Measurements from ENCODE around the gene PKNOX2.

PKNOX2 gene

DNA sequence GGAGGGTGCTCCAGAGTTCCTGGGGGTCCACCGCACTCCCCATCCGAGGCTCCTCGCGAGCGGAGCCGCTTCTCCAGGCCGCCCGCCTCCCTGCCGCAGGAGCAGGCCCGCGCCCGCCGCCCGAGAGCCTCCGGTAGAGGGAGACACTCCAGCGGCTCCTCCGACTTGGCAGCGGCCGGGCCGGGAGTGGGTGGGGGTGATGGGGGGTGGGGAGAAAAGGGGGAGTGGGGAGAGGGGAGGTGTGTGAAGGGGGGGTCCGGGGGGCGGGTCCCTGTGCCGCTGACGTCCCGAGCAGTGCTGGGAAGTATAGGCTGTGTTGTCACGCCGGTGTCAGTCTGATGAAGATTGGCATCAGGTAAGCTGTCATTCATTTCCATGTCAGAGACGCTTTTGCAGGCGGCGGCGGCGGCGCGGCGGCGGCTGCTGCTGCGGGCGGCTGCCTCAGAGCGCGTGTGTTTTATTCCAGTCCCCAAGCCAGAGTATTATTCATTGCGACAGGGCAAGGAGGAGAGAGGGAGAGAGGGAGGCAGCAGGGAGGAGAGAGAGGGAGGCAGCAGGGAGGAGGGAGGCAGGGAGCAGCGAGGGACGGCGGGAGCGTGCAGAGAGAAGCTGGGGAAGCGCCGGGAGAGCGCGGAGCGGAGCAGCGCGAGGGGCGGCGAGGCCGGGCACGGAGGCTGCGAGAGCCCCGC lies at the start of gene PKNOX2:
Gene PKNOX2 (plus strand): TSS at position 330 of the 689 bp plus-strand sequence. CDS start 186,555 bp downstream, outside the sequence.
- DNase-seq (ENCODE audit: low read depth): no peak

DNA sequence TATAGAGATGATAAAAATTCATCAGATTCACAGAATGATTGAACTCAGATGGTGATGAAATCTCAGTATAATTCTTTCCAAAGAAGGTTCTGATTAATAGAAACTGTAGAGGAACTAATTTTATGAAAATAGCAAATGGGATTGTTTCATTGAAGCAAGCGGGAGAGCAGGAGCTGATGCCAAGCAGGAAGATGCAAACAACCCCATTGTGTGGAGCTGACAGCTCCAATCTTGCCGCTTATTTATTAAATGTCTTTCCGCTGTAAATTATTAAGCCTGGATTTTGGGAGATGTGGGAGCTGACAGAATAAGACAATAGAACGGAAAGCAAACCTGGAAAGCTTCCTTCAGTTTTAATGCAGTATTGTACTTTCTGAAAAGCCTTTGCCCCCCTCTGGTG lies 47.1 kb upstream of the PKNOX2 start:
- no peak for DNase-seq (ENCODE audit: low read depth)

- DNase-seq (ENCODE audit: low read depth): no peak
Observed at GRCh38 chr11:125123194-125123946, 41.2 kb upstream of the PKNOX2 start.

- no peak for DNase-seq (ENCODE audit: low read depth)
Observed at GRCh38 chr11:125123947-125124617, 40.5 kb upstream of the PKNOX2 start.

- DNase-seq (ENCODE audit: low read depth): no peak
Observed at GRCh38 chr11:125124618-125124992, 39.9 kb upstream of the PKNOX2 start.

DNA sequence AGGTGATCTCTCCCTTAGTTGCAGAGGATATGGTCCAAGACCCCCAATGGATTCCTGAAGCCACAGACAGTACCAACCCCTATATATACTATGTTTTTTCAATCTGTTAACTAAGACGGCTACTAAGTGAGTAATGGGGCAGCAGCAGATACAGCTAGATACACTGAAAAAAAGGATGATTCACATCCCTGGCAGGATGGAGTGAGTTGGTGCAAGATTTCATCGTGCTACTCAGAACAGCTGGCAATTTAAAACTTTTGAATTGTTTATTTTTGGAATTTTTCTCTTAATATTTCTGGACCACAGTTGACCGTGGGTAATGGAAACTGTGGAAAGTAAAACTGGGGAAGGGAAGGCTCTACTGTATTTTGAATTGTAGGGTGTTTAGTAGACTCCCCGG lies 36.1 kb upstream of the PKNOX2 start:
- DNase-seq (ENCODE audit: low read depth): no peak

- DNase-seq (ENCODE audit: low read depth): no peak
Observed at GRCh38 chr11:125129316-125129993, 35.1 kb upstream of the PKNOX2 start.

GRCh38 chr11:125132071-125132470 lies 32.5 kb upstream of the PKNOX2 start:
- no peak for DNase-seq (ENCODE audit: low read depth)

DNA sequence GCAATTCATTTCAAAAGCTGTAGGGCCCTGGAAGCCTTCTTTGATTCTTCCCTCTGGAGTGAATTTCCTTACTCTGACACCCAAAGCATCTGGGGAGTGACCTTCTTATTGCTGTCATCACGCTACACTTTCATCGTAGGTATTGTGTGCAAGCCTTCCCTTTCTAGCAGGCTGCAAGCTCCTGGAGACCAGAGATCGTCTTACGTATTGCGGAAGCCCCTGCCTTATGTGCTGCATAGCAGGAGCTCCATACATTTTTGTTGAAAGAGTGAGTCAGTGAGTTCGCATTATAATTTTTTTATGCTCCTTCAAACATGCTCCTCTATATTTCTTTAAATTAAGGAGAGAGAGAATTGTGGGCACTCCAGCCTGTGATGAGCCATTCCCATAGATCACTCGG lies 32.0 kb upstream of the PKNOX2 start:
- DNase-seq (ENCODE audit: low read depth): no peak

GRCh38 chr11:125136001-125136400 lies 28.6 kb upstream of the PKNOX2 start:
- no peak for DNase-seq (ENCODE audit: low read depth)

DNA sequence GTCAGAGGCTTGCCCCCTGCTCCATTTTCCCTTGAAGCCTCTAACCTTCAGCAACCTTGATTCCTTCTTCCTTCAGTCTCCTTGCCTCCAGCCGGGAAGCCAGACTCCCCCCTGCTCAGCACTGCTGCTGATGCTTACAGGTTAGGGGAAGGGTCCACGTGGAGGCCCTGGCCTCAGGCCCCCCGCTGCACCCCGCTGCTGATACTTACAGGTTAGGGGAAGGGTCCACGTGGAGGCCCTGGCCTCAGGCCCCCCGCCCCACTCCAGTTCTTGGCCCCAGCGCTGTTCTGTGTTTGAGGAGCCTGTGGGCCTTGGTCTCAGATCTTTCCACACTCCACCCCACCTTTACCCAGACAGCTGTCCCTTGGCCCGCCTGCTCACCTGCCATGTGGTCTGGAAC lies 25.6 kb upstream of the PKNOX2 start:
- no peak for DNase-seq (ENCODE audit: low read depth)

DNA sequence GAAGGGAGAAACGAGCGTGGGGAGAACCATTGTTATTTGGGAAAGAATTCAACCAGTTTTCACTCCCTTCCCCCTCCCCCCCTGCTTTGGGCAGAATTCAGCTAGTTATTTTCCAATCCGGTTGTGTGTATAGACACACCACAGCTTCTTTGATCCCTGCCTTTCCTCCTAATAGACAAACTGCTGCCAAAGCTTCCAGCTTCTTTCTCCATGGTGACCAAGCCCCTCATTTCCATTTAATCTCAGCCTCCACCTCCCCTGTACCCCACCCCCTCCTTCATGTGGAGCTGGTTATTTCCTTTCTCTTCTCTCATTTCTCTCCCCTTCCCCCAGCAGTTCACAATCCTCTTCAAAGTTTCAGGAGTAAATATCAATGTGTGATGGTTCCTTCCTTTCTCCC lies 24.8 kb upstream of the PKNOX2 start:
- no peak for DNase-seq (ENCODE audit: low read depth)

- no peak for DNase-seq (ENCODE audit: low read depth)
Observed at GRCh38 chr11:125140233-125140632, 24.3 kb upstream of the PKNOX2 start.

DNA sequence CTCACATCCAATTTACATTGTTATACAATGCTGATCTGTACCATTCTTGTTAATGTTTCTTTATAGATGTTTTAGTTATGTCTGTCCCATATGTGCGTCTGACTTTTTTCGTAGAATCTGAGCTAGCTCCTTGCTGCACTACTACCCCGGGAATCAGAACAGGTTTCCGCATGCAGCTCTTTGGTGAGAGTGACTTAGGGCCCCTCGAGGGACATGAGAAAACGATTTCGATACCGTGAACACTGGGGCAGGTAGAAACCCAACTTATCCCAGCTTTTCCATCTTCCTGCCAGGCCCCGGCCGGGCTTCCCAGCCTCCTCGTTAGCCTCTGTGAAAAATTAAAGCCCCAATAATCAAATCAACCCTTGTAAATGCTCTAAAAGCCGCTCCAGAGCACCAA lies 23.4 kb upstream of the PKNOX2 start:
- DNase-seq (ENCODE audit: low read depth): no peak

DNA sequence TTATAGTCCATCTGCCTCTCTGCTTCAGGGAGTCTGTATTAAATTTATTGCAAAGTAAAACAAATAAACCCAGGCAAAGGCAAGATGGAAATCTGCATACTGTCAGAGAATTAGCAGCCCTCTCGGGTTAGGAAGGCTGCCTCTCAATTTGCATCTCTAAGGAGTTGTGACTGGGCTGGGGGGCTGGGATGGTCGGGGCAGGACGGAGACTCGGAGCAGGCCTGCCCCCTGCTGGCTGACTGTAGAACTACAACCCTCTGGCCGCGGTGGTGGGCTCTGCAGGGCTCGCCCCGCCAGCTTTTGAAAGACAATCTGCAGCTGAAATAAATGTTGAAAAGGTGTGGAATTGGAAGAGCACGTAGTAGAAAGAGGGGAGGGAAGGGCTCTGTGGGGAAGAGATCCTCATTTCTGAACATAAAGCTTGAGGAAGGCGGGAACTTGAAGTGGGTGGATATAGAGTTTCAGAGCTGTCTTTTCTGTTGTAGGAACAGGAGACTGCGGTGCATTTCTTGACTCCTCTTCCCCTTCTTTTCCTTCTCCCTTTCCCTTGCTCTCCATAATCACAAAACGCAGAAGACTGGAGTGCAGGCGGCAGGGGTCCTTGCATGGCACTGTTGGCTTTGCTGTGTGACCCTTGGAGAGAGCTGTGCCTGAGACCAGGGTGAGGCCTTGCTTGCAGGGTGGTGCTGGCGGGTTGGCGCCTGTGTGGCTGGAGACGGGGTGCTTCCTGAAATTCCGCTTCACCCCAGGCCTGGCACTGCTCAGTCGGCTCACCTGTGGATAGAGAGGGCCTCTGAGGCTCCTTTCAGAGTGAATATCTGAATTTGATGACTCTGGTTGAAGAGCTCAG lies 22.6 kb upstream of the PKNOX2 start:
- DNase-seq (ENCODE audit: low read depth): no peak

DNA sequence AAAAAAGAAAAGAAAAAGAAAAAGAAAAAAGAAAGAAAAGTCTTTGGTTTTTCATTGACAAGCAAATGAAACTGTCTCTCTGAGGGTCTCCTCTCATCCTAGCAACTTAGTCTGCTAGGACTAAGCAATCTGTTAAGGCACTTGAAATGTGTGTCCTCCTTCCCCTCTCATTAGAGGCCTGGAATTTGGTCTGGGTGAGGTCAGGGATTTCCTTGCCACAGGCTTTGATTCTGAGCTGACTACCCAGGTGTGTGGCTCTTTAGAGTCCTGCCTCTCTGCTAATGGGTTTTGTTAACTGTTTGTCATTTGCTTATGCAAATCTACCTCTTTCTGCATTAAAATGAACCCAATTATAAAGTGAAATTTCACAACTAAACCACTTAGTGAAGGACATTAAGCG lies 18.3 kb upstream of the PKNOX2 start:
- DNase-seq (ENCODE audit: low read depth): no peak

- DNase-seq (ENCODE audit: low read depth): no peak
Observed at GRCh38 chr11:125147280-125147679, 17.3 kb upstream of the PKNOX2 start.

GRCh38 chr11:125148011-125148410 lies 16.5 kb upstream of the PKNOX2 start:
- DNase-seq (ENCODE audit: low read depth): no peak

GRCh38 chr11:125148743-125149142 lies 15.8 kb upstream of the PKNOX2 start:
- no peak for DNase-seq (ENCODE audit: low read depth)

GRCh38 chr11:125153837-125154236 lies 10.7 kb upstream of the PKNOX2 start:
- no peak for DNase-seq (ENCODE audit: low read depth)

GRCh38 chr11:125154378-125155099 lies 10.0 kb upstream of the PKNOX2 start:
- DNase-seq (ENCODE audit: low read depth): no peak
